GM12892 (cell line): ENCODE measurements around the gene ANKRD17.

Source experiments
- POLR2A ChIP-seq: IDR thresholded peaks from 2 replicates; pipeline ENCODE4 v1.6.1; 2011; ENCODE audit warnings: low read depth, low read length, control low read depth
- TAF1 ChIP-seq: IDR thresholded peaks from 2 replicates; pipeline ENCODE4 v1.6.1; 2011; ENCODE audit warnings: low read depth, mild to moderate bottlenecking, control low read depth, low read length, borderline replicate concordance

- TF ChIP-seq POLR2A (no peak), TAF1 (no peak)
Measured at GRCh38 chr4:73037057-73037456, 221.5 kb downstream of the ANKRD17 start.
